Measurements from ENCODE around the gene PCDHA4. TPM values are rescaled to one million over a fixed set of nuclear protein-coding genes. Genes with fewer than 3 reads are reported as not detected.
"Not testable (repeated sequence)": the region's sequence is repeated elsewhere in the genome, so short reads cannot be mapped to it uniquely, and the experiment has no call there.

PCDHA4 gene
- total RNA-seq, 1 donor from 2014 or later: not detected

DNA sequence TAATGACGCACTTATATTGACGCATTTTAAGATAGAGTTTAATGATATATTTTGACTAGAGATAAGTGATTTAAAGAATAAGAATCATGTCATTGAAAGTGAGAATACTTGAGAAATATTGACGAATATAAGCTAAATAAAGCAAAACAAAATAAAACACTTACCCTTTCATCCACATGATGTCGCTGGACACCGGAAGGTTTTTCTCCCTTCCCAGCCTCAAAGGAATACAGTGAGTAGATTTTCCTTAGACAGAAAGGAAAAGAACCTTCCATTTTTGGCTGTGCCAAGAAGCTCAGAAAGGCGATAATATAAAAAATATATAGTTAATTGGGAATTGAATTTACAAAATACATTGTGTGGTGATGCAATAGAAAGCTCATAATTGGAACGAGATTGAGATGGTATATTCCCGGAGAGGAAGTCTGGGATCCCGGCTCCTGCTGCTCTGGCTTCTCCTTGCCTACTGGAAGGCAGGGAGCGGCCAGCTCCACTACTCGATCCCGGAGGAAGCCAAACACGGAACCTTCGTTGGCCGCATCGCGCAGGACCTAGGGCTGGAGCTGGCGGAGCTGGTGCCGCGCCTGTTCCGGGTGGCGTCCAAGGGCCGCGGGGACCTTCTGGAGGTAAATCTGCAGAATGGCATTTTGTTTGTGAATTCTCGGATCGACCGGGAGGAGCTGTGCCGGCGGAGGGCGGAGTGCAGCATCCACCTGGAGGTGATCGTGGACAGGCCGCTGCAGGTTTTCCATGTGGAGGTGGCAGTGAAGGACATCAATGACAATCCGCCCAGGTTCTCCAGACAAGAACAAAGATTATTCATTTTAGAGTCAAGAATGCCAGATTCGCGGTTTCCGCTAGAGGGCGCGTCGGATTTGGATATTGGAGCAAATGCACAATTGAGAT is 14.8 kb downstream of the PCDHA4 start, which contains the start of gene PCDHA5:
TSS of gene PCDHA5 (plus strand) at position 239 of the 906 bp plus-strand sequence.
- intact Hi-C loops (cut with micrococcal nuclease): loop anchor here (10.0 kb wide), 1 partner anchor 223 kb away; no protein-coding TSS in a partner anchor

DNA sequence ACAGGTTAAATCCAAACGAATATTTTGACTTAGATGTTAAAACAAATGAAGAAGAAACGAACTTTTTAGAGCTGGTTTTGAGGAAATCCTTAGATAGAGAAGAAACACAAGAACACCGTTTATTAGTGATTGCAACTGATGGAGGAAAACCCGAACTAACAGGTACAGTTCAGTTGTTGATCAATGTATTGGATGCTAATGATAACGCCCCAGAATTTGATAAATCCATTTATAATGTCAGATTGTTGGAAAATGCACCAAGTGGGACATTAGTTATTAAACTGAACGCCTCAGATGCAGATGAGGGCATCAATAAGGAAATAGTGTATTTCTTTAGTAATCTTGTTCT is 15.4 kb downstream of the PCDHA4 start:
- intact Hi-C loops (cut with micrococcal nuclease): loop anchor here (10.0 kb wide), 1 partner anchor 223 kb away; no protein-coding TSS in a partner anchor

DNA sequence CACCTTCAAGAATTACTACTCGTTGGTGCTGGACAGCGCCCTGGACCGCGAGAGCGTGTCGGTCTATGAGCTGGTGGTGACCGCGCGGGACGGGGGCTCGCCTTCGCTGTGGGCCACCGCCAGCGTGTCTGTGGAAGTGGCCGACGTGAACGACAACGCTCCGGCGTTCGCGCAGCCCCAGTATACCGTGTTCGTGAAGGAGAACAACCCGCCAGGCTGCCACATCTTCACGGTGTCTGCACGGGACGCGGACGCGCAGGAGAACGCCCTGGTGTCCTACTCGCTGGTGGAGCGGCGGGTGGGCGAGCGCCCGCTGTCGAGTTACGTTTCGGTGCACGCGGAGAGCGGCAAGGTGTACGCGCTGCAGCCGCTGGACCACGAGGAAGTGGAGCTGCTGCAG is 16.1 kb downstream of the PCDHA4 start:
- intact Hi-C loops (cut with micrococcal nuclease): loop anchor here (10.0 kb wide), 1 partner anchor 222 kb away; no protein-coding TSS in a partner anchor

DNA sequence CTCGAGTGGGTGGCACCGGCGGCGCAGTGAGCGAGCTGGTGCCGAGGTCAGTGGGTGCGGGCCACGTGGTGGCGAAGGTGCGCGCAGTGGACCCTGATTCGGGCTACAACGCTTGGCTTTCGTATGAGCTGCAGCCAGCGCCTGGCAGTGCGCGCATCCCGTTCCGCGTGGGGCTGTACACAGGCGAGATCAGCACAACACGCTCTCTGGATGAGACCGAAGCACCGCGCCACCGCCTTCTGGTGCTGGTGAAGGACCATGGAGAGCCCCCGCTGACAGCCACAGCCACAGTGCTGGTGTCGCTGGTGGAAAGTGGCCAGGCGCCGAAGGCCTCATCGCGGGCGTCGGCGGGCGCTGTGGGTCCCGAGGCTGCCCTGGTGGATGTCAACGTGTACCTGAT is 16.6 kb downstream of the PCDHA4 start:
- intact Hi-C loops (cut with micrococcal nuclease): loop anchor here (10.0 kb wide), 1 partner anchor 221 kb away; no protein-coding TSS in a partner anchor

DNA sequence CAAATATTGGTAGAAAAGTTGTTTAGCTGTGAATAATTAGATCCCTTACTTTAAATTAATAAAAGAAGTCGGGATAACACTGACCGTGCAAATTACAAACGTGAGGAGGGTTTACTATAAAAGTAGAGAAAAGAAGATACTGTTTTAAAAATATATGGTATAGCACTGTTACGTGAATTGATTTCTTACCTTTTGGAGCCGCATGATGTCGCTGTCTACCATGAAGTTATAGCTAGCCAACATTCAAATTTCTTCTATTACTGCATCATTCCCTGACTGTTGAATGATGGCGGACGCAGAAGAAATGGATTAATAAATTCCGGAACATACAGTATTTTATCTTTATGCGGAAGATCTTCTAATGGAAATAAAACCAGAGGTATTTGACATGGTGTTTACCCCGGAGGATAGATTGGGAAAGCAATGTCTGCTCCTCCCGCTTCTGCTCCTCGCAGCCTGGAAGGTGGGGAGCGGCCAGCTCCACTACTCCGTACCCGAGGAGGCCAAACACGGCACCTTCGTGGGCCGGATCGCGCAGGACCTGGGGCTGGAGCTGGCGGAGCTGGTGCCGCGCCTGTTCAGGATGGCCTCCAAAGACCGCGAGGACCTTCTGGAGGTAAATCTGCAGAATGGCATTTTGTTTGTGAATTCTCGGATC is 21.0 kb downstream of the PCDHA4 start, which contains the start of gene PCDHA6:
TSS of gene PCDHA6 (plus strand) at position 257 of the 658 bp plus-strand sequence. CDS start at position 389, 132 bp downstream.
- intact Hi-C loops (cut with micrococcal nuclease): loop anchor here (10.0 kb wide), 1 partner anchor 217 kb away; no protein-coding TSS in a partner anchor

DNA sequence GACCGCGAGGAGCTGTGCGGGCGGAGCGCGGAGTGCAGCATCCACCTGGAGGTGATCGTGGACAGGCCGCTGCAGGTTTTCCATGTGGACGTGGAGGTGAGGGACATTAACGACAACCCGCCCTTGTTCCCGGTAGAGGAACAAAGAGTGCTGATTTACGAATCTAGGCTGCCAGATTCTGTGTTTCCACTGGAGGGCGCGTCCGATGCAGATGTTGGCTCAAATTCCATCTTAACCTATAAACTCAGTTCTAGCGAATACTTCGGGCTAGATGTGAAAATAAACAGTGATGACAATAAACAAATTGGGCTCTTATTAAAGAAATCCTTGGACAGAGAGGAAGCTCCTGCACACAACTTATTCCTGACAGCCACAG is 21.5 kb downstream of the PCDHA4 start:
- intact Hi-C loops (cut with micrococcal nuclease): loop anchor here (10.0 kb wide), 1 partner anchor 216 kb away; no protein-coding TSS in a partner anchor

DNA sequence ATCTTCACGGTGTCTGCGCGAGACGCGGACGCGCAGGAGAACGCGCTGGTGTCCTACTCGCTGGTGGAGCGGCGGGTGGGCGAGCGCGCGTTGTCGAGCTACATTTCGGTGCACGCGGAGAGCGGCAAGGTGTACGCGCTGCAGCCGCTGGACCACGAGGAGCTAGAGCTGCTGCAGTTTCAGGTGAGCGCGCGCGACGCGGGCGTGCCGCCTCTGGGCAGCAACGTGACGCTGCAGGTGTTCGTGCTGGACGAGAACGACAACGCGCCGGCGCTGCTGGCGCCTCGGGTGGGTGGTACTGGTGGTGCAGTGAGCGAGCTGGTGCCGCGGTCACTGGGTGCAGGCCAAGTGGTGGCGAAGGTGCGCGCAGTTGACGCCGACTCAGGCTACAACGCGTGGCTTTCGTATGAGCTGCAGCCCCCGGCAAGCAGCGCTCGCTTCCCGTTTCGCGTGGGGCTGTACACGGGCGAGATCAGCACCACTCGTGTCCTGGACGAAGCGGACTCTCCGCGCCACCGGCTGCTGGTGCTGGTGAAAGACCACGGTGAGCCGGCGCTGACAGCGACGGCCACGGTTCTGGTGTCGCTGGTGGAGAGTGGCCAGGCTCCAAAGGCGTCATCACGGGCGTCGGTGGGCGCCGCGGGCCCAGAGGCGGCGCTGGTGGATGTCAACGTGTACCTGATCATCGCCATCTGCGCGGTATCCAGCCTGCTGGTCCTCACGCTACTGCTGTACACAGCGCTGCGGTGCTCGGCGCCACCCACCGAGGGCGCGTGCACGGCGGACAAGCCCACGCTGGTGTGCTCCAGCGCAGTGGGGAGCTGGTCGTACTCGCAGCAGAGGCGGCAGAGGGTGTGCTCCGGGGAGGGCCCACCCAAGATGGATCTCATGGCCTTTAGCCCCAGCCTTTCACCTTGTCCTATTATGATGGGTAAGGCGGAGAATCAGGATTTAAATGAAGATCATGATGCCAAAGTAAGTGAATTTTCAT is 22.9 kb downstream of the PCDHA4 start:
- intact Hi-C loops (cut with micrococcal nuclease): loop anchor here (10.0 kb wide), 1 partner anchor 215 kb away; no protein-coding TSS in a partner anchor

DNA sequence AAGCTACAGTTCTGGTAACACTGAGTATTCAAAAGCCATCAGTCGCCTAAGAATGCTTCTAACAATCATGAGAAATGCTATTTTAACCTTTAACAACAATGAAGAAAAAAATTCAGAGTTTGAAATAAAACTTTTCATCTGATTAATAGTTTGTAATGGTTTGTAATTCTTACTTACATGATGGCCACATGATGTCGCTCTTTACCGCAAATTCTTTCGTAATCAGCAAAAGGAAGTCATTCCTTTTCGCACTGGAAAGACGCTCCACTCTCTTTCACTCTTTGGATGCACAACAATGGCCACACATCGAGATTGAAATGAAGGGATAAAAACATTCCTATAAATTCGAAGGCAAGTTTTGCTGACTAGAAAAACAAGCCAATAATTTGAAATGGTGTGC is 27.1 kb downstream of the PCDHA4 start, which contains the start of gene PCDHA7:
TSS of gene PCDHA7 (plus strand) at position 277 of the 400 bp plus-strand sequence. CDS start at position 392, 115 bp downstream.
- intact Hi-C loops (cut with micrococcal nuclease): no loop called here

DNA sequence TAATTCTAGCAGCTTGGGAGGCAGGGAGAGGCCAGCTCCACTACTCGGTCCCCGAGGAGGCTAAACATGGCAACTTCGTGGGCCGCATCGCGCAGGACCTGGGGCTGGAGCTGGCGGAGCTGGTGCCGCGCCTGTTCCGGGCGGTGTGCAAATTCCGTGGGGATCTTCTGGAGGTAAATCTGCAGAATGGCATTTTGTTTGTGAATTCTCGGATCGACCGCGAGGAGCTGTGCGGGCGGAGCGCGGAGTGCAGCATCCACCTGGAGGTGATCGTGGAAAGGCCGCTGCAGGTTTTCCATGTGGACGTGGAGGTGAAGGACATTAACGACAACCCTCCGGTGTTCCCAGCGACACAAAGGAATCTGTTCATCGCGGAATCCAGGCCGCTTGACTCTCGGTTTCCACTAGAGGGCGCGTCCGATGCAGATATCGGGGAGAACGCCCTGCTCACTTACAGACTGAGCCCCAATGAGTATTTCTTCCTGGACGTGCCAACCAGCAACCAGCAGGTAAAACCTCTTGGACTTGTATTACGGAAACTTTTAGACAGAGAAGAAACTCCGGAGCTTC is 27.7 kb downstream of the PCDHA4 start:
- intact Hi-C loops (cut with micrococcal nuclease): loop anchor here (5.0 kb wide), 1 partner anchor 48 kb away; the partner anchor contains the start of gene PCDHA13

DNA sequence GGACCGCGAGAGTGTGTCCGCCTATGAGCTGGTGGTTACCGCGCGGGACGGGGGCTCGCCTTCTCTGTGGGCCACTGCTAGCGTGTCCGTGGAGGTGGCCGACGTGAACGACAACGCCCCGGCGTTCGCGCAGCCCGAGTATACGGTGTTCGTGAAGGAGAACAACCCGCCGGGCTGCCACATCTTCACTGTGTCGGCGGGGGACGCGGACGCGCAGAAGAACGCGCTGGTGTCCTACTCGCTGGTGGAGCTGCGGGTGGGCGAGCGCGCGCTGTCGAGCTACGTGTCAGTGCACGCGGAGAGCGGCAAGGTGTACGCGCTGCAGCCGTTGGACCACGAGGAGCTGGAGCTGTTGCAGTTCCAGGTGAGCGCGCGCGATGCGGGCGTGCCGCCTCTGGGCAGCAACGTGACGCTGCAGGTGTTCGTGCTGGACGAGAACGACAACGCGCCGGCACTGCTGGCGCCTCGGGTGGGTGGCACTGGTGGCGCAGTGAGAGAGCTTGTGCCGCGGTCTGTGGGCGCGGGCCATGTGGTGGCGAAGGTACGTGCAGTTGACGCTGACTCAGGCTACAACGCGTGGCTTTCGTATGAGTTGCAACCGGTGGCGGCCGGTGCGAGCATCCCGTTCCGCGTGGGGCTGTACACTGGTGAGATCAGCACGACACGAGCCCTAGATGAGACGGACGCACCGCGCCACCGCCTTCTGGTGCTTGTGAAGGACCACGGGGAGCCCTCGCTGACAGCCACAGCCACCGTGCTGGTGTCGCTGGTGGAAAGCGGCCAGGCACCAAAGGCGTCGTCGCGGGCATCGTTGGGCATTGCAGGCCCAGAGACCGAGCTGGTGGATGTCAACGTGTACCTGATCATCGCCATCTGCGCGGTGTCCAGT is 29.0 kb downstream of the PCDHA4 start:
- intact Hi-C loops (cut with micrococcal nuclease): loop anchor here (5.0 kb wide), 1 partner anchor 46 kb away; the partner anchor contains the start of gene PCDHA13

DNA sequence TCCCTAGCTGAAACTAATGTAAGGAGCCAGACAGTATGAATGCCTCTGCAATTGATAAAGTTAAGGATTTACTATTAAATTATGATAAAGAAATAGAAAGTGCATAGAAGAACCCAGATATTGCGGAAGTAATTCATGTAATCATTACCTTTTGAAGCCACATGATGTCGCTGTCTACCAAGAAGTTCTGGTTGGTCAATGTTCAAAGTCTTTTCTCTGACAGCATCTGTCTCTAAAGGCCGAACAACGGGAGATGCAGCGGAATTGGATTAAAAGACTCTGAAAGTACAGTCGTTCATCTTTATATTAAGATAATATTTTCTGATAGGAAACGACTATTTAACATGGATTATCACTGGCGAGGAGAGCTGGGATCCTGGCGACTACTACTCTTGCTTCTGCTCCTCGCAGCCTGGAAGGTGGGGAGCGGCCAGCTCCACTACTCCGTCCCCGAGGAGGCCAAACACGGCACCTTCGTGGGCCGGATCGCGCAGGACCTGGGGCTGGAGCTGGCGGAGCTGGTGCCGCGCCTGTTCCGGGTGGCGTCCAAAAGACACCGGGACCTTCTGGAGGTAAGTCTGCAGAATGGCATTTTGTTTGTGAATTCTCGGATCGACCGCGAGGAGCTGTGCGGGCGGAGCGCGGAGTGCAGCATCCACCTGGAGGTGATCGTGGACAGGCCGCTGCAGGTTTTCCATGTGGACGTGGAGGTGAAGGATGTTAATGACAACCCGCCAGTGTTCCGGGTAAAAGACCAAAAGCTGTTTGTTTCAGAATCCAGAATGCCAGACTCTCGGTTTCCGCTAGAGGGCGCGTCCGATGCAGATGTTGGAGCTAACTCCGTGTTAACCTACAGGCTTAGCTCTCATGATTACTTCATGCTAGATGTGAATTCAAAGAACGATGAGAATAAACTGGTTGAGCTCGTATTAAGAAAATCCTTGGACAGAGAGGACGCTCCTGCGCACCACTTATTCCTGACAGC is 34.4 kb downstream of the PCDHA4 start, which contains the start of gene PCDHA8:
TSS of gene PCDHA8 (plus strand) at position 210 of the 985 bp plus-strand sequence. CDS start at position 345, 135 bp downstream.
- intact Hi-C loops (cut with micrococcal nuclease): loop anchor here (1.0 to 5.0 kb wide), 2 partner anchors 39 to 200 kb away; partner anchors contain the start of gene PCDHA3

DNA sequence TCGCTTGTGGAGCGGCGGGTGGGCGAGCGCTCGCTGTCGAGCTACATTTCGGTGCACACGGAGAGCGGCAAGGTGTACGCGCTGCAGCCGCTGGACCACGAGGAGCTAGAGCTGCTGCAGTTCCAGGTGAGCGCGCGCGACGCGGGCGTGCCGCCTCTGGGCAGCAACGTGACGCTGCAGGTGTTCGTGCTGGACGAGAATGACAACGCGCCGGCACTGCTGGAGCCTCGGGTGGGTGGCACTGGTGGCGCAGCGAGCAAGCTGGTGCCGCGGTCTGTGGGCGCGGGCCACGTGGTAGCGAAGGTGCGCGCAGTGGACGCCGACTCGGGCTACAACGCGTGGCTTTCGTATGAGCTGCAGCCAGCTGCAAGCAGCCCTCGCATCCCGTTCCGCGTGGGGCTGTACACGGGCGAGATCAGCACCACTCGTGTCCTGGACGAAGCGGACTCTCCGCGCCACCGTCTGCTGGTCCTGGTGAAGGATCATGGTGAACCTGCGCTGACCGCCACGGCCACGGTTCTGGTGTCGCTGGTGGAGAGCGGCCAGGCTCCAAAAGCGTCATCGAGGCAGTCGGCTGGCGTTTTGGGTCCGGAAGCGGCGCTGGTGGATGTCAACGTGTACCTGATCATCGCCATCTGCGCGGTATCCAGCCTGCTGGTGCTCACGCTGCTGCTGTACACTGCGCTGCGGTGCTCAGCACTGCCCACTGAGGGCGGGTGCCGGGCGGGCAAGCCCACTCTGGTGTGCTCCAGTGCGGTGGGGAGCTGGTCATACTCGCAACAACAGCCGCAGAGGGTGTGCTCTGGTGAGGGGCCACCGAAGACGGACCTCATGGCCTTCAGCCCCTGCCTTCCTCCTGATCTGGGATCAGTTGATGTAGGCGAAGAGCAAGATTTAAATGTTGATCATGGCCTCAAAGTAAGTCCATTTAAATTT is 36.2 kb downstream of the PCDHA4 start:
- intact Hi-C loops (cut with micrococcal nuclease): loop anchor here (5.0 kb wide), 1 partner anchor 41 kb away; the partner anchor contains the start of gene PCDHA3

DNA sequence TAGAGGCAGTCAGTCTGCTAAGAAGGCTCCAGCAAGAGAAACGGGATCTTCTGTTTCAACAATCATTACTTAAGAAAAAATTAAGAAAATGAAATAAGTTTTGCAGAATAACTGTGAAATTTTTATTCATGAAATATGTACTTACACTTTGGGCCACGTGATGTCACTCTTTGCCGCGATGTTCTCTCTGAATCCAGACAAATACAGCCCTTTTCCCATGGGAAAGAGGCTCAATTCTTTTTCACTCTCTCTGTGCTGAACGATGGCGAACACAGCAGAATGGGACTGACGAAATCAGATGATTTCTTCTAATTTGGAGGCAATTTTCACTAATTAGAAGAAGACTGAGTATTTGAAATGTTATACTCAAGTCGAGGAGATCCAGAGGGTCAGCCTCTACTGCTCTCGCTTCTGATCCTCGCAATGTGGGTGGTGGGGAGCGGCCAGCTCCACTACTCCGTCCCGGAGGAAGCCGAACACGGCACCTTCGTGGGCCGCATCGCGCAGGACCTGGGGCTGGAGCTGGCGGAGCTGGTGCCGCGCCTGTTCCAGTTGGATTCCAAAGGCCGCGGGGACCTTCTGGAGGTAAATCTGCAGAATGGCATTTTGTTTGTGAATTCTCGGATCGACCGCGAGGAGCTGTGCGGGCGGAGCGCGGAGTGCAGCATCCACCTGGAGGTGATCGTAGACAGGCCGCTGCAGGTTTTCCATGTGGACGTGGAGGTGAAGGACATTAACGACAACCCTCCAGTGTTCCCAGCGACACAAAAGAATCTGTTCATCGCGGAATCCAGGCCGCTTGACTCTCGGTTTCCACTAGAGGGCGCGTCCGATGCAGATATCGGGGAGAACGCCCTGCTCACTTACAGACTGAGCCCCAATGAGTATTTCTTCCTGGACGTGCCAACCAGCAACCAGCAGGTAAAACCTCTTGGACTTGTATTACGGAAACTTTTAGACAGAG is 41.6 kb downstream of the PCDHA4 start, which contains the start of gene PCDHA9:
TSS of gene PCDHA9 (plus strand) at position 244 of the 964 bp plus-strand sequence. CDS start at position 358, 114 bp downstream.
- intact Hi-C loops (cut with micrococcal nuclease): not testable (repeated sequence)

DNA sequence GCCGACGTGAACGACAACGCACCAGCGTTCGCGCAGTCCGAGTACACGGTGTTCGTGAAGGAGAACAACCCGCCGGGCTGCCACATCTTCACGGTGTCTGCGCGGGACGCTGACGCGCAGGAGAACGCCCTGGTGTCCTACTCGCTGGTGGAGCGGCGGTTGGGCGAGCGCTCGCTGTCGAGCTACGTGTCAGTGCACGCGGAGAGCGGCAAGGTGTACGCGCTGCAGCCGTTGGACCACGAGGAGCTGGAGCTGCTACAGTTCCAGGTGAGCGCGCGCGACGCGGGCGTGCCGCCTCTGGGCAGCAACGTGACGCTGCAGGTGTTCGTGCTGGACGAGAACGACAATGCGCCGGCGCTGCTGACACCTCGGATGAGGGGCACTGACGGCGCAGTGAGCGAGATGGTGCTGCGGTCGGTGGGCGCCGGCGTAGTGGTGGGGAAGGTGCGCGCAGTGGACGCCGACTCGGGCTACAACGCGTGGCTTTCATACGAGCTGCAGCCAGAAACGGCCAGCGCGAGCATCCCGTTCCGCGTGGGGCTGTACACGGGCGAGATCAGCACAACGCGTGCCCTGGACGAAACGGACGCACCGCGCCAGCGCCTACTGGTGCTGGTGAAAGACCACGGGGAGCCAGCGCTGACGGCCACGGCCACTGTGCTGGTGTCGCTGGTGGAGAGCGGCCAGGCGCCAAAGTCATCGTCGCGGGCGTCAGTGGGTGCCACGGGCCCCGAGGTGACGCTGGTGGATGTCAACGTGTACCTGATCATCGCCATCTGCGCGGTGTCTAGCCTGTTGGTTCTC is 43.2 kb downstream of the PCDHA4 start:
- intact Hi-C loops (cut with micrococcal nuclease): not testable (repeated sequence)
